HT-29 (cell line): ENCODE measurements around the gene TRABD. TPM values are rescaled to one million over a fixed set of nuclear protein-coding genes. Genes with fewer than 3 reads are reported as not detected.

Experiments
- DNase-seq: peaks from one replicate; pipeline ENCODE4 v3.0.0-alpha.2; 2015; ENCODE audit warnings: low spot score
- total RNA-seq: library from RNA; depleted of rRNA; stranded (reverse); fragments of >200 nt; shearing (Covaris generic); gene quantifications from 2 replicates; pipeline ENCODE4 v1.2.3, GENCODE V29; 2014

Gene TRABD
- total RNA-seq, 1 experiment from 2014 or later = 82.3 TPM

DNA sequence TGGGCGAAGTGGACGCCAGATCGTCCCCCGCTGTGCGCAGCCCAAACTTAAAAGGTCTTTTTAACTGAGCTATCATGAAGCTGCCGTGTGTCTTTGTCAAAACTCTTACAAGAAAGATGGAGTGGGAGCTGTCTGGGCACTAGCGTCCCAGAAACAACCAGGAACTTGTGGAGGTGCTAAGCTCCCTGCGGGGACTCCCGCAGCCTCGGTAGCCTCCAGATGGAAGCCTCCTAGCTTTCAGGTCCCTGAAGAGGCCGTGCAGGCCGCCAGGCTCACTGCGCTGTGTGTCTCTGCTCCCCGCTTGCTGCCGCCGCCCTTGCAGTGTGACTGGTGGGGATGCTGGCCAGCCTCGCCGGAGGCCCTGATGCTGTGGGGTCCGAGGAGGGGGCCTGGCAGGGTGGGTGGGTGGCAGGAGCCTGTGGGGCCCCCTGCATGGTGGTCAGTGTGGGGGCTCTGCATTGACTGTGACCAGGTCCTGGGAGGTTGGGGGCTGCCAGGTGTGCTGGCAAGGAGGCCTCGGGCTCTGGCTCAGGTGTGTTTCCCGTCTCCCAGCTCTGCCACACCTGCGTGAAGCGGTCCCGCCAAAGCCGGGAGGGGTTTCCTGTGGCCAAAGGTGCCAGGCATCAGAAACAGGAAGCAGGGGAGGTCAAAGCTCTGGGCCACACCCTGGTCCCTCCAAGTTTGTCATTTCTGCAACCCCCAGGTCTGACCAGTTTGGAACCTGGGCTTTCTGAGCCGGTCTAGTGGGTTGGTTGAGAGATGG is 1.2 kb downstream of the TRABD start:
- no peak for DNase-seq

DNA sequence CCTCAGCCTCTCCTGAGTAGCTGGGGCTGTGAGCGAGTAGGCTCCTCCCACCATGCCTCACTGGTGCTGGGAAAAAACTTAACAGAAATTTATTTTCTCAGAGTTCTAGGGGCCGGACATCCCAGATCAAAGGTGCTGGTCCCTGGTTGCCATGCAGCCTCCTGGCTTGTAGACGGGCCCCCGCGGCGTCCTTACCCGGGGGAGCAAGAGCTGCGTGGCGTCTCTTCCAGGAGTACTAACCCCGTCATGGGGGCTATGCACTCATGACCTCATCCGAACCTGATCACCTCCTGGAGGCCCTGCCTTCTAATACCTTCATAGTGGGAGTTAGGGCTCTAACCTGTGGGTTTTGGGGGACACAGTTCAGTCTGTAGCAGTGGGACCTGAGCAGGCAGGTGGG is 2.6 kb downstream of the TRABD start:
- no peak for DNase-seq

DNA sequence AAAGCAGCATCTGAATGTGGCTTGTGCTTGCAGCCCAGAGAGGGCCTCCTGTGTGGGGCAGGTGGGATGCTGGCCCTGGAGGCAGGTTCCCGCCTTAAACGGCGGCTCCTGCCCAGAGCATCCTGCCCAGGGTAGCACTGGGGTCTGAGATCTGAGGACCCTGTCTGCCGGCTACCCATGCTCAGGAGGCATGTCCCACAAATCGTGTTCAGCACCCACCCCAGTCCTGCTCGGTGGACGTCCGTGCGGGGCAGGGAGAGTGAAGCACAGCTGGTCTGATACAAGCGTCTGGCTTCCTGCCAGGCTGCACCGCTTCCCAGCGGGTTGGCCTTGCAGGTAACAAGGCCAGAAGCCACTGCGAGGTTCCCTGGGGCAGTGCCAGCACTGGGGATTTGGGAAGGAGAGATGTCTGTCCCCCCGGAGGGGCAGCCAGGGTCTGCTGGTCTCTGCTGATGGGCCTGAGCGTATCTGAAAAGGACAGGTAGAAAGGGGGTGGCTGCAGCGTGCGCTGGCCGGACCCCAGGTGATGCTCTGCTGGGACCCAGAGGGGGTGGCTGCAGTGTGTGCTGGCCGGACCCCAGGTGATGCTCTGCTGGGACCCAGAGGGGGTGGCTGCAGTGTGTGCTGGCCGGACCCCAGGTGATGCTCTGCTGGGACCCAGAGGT is 3.6 kb downstream of the TRABD start:
- DNase-seq = peak; percentile 55

DNA sequence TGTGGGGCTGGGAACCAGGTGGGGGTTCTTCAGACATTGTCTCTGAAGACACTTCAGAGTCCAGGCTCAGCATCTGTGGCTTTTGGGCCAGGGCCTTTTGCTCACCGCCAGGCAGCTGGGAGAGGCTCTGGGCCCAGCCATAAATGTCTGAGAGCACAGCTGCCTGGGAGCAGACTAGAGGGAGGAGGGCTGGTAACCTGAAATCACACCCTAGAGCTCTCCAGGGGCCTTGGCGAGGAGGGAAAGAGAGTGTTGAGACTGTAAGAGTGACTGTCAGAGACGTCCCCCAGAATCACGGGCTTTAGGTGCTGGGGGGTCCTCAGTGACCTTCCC is 4.1 kb downstream of the TRABD start:
- DNase-seq = no peak

DNA sequence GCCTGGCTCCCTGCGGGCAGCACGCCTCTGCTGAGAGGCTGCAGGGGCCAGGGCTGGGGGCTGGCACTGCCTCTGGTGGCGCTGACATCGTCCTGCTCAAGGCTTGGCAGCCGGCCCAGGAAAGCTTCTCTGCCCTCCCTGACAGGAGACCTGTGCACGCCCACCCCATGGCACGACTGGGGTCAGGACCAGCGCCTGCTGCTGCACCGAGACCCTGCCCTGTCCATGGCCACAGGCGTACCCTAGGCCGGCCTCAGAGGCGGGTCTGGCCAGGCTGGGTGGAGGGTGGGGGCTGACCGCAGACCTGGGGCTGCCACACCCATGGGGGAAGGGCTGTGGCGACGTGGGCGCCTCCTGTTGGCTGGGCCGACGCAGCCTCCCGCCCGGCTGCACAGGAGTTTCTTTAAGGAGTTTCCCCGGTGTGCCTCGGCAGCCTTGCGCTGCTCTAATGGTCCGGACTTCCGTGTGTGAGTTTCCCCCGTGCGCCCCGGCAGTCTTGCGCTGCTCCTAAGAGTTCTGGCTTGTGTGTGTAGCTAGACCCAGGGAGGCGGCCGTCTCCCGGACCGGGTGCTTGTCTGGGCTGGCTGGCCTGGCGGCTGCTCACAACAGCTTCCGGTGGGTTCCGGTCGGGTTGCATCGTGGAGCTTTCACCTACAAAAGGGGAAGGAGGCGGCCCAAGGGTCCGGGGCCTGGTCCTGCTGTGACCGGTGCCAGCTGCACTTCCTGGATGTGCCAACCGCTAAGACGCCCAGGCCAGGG is 4.6 kb downstream of the TRABD start:
- DNase-seq = peak; percentile 84

- no peak for DNase-seq
These were observed 5.4 kb downstream of the TRABD start for GRCh38 chr22:50190941-50191741.

- DNase-seq = no peak
These were observed 6.9 kb downstream of the TRABD start for GRCh38 chr22:50192436-50193204.

GRCh38 chr22:50193621-50194020 is 7.9 kb downstream of the TRABD start:
- DNase-seq = no peak

GRCh38 chr22:50194037-50194805 is 8.5 kb downstream of the TRABD start:
- DNase-seq = no peak

GRCh38 chr22:50196256-50196655 is 10.5 kb downstream of the TRABD start:
- DNase-seq = no peak

GRCh38 chr22:50197000-50197800 is 11.5 kb downstream of the TRABD start:
- no peak for DNase-seq

DNA sequence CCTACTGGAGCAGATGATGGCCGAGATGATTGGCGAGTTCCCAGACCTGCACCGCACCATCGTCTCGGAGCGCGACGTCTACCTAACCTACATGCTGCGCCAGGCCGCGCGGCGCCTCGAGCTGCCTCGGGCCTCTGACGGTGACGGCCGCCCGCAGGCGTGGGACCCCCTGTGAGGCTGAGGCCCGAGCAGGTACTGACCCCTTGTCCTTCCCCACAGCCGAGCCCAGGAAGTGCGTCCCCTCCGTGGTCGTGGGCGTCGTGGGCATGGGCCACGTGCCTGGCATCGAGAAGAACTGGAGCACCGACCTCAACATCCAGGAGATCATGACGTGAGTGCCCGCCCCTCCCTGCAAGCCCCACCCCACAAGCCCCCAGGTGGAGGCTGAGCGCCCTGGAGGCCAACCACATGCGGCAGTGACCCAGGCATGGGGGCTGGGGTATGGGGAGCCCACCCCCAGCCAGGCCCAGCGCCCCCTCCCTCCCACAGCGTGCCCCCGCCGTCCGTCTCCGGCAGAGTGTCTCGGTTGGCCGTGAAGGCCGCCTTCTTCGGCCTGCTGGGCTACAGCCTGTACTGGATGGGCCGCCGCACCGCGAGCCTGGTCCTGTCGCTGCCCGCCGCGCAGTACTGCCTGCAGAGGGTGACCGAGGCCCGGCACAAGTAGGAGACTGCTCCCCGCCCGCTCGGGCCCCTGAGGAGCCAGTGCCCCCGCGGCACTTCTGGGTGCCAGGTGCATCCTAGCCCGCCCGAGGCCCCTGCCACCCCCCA is 12.3 kb downstream of the TRABD start:
- no peak for DNase-seq

GRCh38 chr22:50198624-50199017 is 12.9 kb downstream of the TRABD start:
- DNase-seq = no peak

DNA sequence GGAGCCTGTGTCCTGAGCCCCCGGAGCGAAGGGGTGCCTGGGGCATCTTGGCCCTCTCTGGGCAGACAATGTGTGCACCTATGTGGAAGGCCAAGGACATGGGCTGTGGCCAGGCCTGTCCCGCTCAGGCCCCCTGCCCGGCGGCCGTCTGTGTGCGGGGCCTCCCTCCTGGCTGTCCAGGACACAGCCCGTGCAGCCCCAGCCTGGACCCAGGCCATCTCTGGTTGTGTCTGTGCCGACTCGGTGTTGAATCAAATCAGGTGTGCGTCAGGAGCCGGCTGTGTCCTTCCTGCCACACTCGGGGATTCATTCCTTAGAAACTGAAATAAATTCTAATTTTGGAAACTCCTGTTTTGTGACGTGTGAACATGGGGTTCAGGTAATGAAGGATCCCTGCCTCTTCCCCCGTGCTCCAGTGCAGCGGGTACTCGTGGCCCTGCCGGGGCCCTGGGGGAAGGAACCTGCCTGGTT is 13.6 kb downstream of the TRABD start:
- DNase-seq = no peak

- DNase-seq = peak; percentile 26
These were observed 14.2 kb downstream of the TRABD start for GRCh38 chr22:50199829-50200460.

- DNase-seq = peak; percentile 64
These were observed 14.9 kb downstream of the TRABD start, which contains the start of gene SELENOO for GRCh38 chr22:50200461-50201190. Gene SELENOO (plus strand): TSS chr22:50201011. CDS start chr22:50201037, 26 bp downstream.
